ENCODE data around the gene HDDC2.

DNA sequence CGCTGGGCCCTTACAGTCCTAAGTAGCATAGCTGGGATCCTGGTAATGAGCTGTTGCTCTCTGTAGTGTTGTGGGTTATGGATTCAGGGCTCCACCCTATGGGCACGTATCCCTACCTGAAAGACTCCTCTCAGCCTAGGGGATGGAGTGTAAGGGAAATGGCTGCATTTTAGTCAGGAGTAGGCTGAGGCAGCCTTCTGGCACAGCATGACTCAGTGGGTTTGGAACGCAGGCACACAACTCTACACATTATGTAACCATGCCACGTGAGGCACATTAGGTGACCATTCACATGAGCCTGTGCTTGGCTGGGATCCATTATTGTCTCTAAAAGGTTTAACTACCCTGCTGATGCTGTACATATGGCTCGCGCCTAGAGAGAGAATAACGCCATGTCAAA lies 27.8 kb downstream of the HDDC2 start:
- TF ChIP-seq, protein P1, sequence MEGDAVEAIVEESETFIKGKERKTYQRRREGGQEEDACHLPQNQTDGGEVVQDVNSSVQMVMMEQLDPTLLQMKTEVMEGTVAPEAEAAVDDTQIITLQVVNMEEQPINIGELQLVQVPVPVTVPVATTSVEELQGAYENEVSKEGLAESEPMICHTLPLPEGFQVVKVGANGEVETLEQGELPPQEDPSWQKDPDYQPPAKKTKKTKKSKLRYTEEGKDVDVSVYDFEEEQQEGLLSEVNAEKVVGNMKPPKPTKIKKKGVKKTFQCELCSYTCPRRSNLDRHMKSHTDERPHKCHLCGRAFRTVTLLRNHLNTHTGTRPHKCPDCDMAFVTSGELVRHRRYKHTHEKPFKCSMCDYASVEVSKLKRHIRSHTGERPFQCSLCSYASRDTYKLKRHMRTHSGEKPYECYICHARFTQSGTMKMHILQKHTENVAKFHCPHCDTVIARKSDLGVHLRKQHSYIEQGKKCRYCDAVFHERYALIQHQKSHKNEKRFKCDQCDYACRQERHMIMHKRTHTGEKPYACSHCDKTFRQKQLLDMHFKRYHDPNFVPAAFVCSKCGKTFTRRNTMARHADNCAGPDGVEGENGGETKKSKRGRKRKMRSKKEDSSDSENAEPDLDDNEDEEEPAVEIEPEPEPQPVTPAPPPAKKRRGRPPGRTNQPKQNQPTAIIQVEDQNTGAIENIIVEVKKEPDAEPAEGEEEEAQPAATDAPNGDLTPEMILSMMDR (conservative IDR thresholded peaks at IDR 0.05; ENCODE audit: low read length), result no peak
- TF ChIP-seq EZH2phosphoT487 (IDR thresholded peaks at IDR 0.05; ENCODE audit: borderline replicate concordance, low read depth, low read length), result no peak
